Transverse colon (tissue), 4 donors: ENCODE data around the gene KCTD14.

Source experiments
- EP300 ChIP-seq: sonication (generic); formaldehyde crosslinking; IDR thresholded peaks from one replicate; pipeline ENCODE4 v1.6.1; 2017; ENCODE audit warnings: antibody characterized with exemption, low read depth
- POLR2A ChIP-seq: fragments of 450-650 bp; IDR thresholded peaks from one replicate; pipeline ENCODE4 v1.6.1; 2016; ENCODE audit warnings: antibody characterized with exemption, mild to moderate bottlenecking, moderate library complexity
- POLR2AphosphoS5 ChIP-seq, 3 donors: sonication (generic); formaldehyde crosslinking; IDR thresholded peaks; one replicate each; pipeline ENCODE4 v1.6.1; 2016; ENCODE audit warnings: antibody characterized with exemption in 3 of 3
- TF ChIP-seq, protein P1 (sequence below), 5 experiments: fragments of 200-600 bp in 3 of 5; fragments of 450-650 bp in 2 of 5; sonication (generic) in 3 of 5; IDR thresholded peaks; 1 replicate in 2 of 5; 2 replicates in 3 of 5; pipeline ENCODE4 v1.5.1; 2016 to 2017; ENCODE audit warnings: antibody characterized with exemption in 5 of 5, inconsistent platforms in 3 of 5, mild to moderate bottlenecking in 2 of 5, moderate library complexity in 1 of 5

- TF ChIP-seq, protein P1, sequence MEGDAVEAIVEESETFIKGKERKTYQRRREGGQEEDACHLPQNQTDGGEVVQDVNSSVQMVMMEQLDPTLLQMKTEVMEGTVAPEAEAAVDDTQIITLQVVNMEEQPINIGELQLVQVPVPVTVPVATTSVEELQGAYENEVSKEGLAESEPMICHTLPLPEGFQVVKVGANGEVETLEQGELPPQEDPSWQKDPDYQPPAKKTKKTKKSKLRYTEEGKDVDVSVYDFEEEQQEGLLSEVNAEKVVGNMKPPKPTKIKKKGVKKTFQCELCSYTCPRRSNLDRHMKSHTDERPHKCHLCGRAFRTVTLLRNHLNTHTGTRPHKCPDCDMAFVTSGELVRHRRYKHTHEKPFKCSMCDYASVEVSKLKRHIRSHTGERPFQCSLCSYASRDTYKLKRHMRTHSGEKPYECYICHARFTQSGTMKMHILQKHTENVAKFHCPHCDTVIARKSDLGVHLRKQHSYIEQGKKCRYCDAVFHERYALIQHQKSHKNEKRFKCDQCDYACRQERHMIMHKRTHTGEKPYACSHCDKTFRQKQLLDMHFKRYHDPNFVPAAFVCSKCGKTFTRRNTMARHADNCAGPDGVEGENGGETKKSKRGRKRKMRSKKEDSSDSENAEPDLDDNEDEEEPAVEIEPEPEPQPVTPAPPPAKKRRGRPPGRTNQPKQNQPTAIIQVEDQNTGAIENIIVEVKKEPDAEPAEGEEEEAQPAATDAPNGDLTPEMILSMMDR (IDR thresholded peaks at IDR 0.05): no peak
- TF ChIP-seq POLR2A (no peak), POLR2AphosphoS5 (IDR thresholded peaks at IDR 0.05) (no peak), EP300 (no peak)
Measured at GRCh38 chr11:78039919-78040671, 17.0 kb upstream of the KCTD14 start.
